ENCODE results near the gene CD96.
"Not testable (repeated sequence)": the region's sequence is repeated elsewhere in the genome, so short reads cannot be mapped to it uniquely, and the experiment has no call there.

The CD96 gene

GRCh38 chr3:111621535-111621934 lies 79.5 kb downstream of the CD96 start:
- DNase-seq (ENCODE audit: low spot score), result no peak

- no peak for DNase-seq (ENCODE audit: low spot score)
Observed at GRCh38 chr3:111627092-111627491, 85.1 kb downstream of the CD96 start.

- not testable (repeated sequence) for DNase-seq (ENCODE audit: low spot score)
Observed at GRCh38 chr3:111629018-111629417, 87.0 kb downstream of the CD96 start.

GRCh38 chr3:111630638-111631037 lies 88.6 kb downstream of the CD96 start:
- DNase-seq (ENCODE audit: low spot score), result not testable (repeated sequence)

- no peak for DNase-seq (ENCODE audit: low spot score)
Observed at GRCh38 chr3:111635403-111635802, 93.4 kb downstream of the CD96 start.

GRCh38 chr3:111636366-111636885 lies 94.4 kb downstream of the CD96 start:
- DNase-seq (ENCODE audit: low spot score), result no peak

- no peak for DNase-seq (ENCODE audit: low spot score)
Observed at GRCh38 chr3:111639316-111639715, 97.3 kb downstream of the CD96 start.

GRCh38 chr3:111648991-111649579 lies 107.1 kb downstream of the CD96 start:
- DNase-seq (ENCODE audit: low spot score), result no peak

GRCh38 chr3:111650378-111651275 lies 108.6 kb downstream of the CD96 start:
- no peak for DNase-seq (ENCODE audit: low spot score)

GRCh38 chr3:111652492-111653180 lies 110.6 kb downstream of the CD96 start:
- DNase-seq (ENCODE audit: low spot score), result no peak

- DNase-seq (ENCODE audit: low spot score), result no peak
Observed at GRCh38 chr3:111653766-111654165, 111.8 kb downstream of the CD96 start.

GRCh38 chr3:111662012-111662411 lies 120.0 kb downstream of the CD96 start:
- no peak for DNase-seq (ENCODE audit: low spot score)

- no peak for DNase-seq (ENCODE audit: low spot score)
Observed at GRCh38 chr3:111662907-111663306, 120.9 kb downstream of the CD96 start.

- DNase-seq (ENCODE audit: low spot score), result no peak
Observed at GRCh38 chr3:111666041-111666735, 124.2 kb downstream of the CD96 start.

- no peak for DNase-seq (ENCODE audit: low spot score)
Observed at GRCh38 chr3:111667170-111667569, 125.2 kb downstream of the CD96 start.

- no peak for DNase-seq (ENCODE audit: low spot score)
Observed at GRCh38 chr3:111667621-111668239, 125.7 kb downstream of the CD96 start.

- DNase-seq (ENCODE audit: low spot score), result no peak
Observed at GRCh38 chr3:111668326-111668725, 126.3 kb downstream of the CD96 start.

GRCh38 chr3:111668888-111669488 lies 127.0 kb downstream of the CD96 start:
- DNase-seq (ENCODE audit: low spot score), result peak; percentile 74

GRCh38 chr3:111669926-111670630 lies 128.1 kb downstream of the CD96 start:
- peak; percentile 25 for DNase-seq (ENCODE audit: low spot score)

- not testable (repeated sequence) for DNase-seq (ENCODE audit: low spot score)
Observed at GRCh38 chr3:111672461-111672860, 130.5 kb downstream of the CD96 start.

GRCh38 chr3:111675846-111676210 lies 133.8 kb downstream of the CD96 start:
- no peak for DNase-seq (ENCODE audit: low spot score)
